ENCODE measurements around the gene TMC3. TPM values are rescaled to one million over a fixed set of nuclear protein-coding genes. Genes with fewer than 3 reads are reported as not detected.

TMC3 gene
- polyA plus RNA-seq, 1 donor (not counting 4 experiments of a cell fraction or from before 2014, with no cell fraction given), result not detected

- Histone ChIP-seq H3K27ac (ENCODE audit: control insufficient read depth, insufficient read depth, low read length) (no peak overlapping the region), H3K4me3 (ENCODE audit: control insufficient read depth in 2 of 3, extremely low read depth in 1 of 3, insufficient read depth in 2 of 3, low read depth in 1 of 3, low read length in 3 of 3) (no peak overlapping the region), H3K79me2 (ENCODE audit: control insufficient read depth, insufficient read depth, low read length) (no peaks in the 10 kb centered on the region), H2AFZ (ENCODE audit: control insufficient read depth, low read length) (no peak overlapping the region), H4K20me1 (ENCODE audit: control insufficient read depth, extremely low read depth, insufficient read depth, low read length) (no peaks in the 10 kb centered on the region), H3K36me3 (ENCODE audit: control insufficient read depth in 2 of 2, extremely low read depth in 1 of 2, insufficient read depth in 2 of 2, low read length in 2 of 2) (no peaks in the 10 kb centered on the region), H3K9me1 (ENCODE audit: control insufficient read depth, extremely low read depth, insufficient read depth, low read length) (no peaks in the 10 kb centered on the region), H3K4me2 (ENCODE audit: control insufficient read depth, extremely low read depth, insufficient read depth, low read depth, low read length) (no peak overlapping the region), H3K27me3 (ENCODE audit: control insufficient read depth, extremely low read depth, insufficient read depth, low read length) (peaks cover 9% of the 10 kb centered on the region), H3K9ac (ENCODE audit: control insufficient read depth, extremely low read depth, insufficient read depth, low read length) (no peak overlapping the region), H3K4me1 (ENCODE audit: control insufficient read depth, extremely low read depth, insufficient read depth, low read length) (peaks cover 3% of the 10 kb centered on the region), H3K9me3 (ENCODE audit: control insufficient read depth, low read depth, low read length) (no peaks in the 10 kb centered on the region)
- no peak for DNase-seq (ENCODE audit: low read depth, low spot score)
- no peak for TF ChIP-seq CTCF (optimal IDR thresholded peaks at IDR 0.05 in 1 of 3, IDR thresholded peaks at IDR 0.05 in 1 of 3, conservative IDR thresholded peaks at IDR 0.05 in 1 of 3; ENCODE audit: extremely low read depth in 1 of 3, insufficient read depth in 2 of 3, low read length in 3 of 3)
- no peak for TF ChIP-seq EZH2 (IDR thresholded peaks at IDR 0.05; ENCODE audit: low read length)
- dilution Hi-C loops (cut with MboI; ENCODE audit: extremely low pct_ligation_motif_present, low sequenced_read_pairs), result no loop called here
- no peak for FAIRE-seq
Measured at GRCh38 chr15:81339321-81339720, 34.7 kb downstream of the TMC3 start.

- no peak overlapping the region for H3K4me2 ChIP-seq (ENCODE audit: control insufficient read depth, extremely low read depth, insufficient read depth, low read depth, low read length)
- dilution Hi-C loops (cut with MboI; ENCODE audit: extremely low pct_ligation_motif_present, low sequenced_read_pairs), result no loop called here
- no peak overlapping the region for H3K9ac ChIP-seq (ENCODE audit: control insufficient read depth, extremely low read depth, insufficient read depth, low read length)
- peaks cover 3% of the 10 kb centered on the region for H3K4me1 ChIP-seq (ENCODE audit: control insufficient read depth, extremely low read depth, insufficient read depth, low read length)
- no peak overlapping the region for H3K4me3 ChIP-seq (ENCODE audit: control insufficient read depth in 2 of 3, extremely low read depth in 1 of 3, insufficient read depth in 2 of 3, low read depth in 1 of 3, low read length in 3 of 3)
- H3K9me3 ChIP-seq (ENCODE audit: control insufficient read depth, low read depth, low read length), result no peaks in the 10 kb centered on the region
- H3K36me3 ChIP-seq (ENCODE audit: control insufficient read depth in 2 of 2, extremely low read depth in 1 of 2, insufficient read depth in 2 of 2, low read length in 2 of 2), result no peaks in the 10 kb centered on the region
- no peak for DNase-seq (ENCODE audit: low read depth, low spot score)
- no peaks in the 10 kb centered on the region for H3K9me1 ChIP-seq (ENCODE audit: control insufficient read depth, extremely low read depth, insufficient read depth, low read length)
- TF ChIP-seq EZH2 (IDR thresholded peaks at IDR 0.05; ENCODE audit: low read length), result no peak
- no peak for TF ChIP-seq CTCF (optimal IDR thresholded peaks at IDR 0.05 in 1 of 3, IDR thresholded peaks at IDR 0.05 in 1 of 3, conservative IDR thresholded peaks at IDR 0.05 in 1 of 3; ENCODE audit: extremely low read depth in 1 of 3, insufficient read depth in 2 of 3, low read length in 3 of 3)
- no peak for FAIRE-seq
- peaks cover 9% of the 10 kb centered on the region for H3K27me3 ChIP-seq (ENCODE audit: control insufficient read depth, extremely low read depth, insufficient read depth, low read length)
- H2AFZ ChIP-seq (ENCODE audit: control insufficient read depth, low read length), result no peak overlapping the region
- no peak overlapping the region for H3K27ac ChIP-seq (ENCODE audit: control insufficient read depth, insufficient read depth, low read length)
- no peaks in the 10 kb centered on the region for H3K79me2 ChIP-seq (ENCODE audit: control insufficient read depth, insufficient read depth, low read length)
- no peaks in the 10 kb centered on the region for H4K20me1 ChIP-seq (ENCODE audit: control insufficient read depth, extremely low read depth, insufficient read depth, low read length)
Measured at GRCh38 chr15:81338170-81339007, 35.6 kb downstream of the TMC3 start.

Measured in keratinocyte (primary cell).